Common myeloid progenitor, CD34-positive (primary cell): ENCODE data around the gene SP8.
A peak's percentile ranks its signal among the peaks of the same experiment; 100 is the strongest.
"Not testable (repeated sequence)": the region's sequence is repeated elsewhere in the genome, so short reads cannot be mapped to it uniquely, and the experiment has no call there.

Experiments used
- CTCF ChIA-PET: fragments of 350-600 bp; sonication (Branson Sonifier 250); formaldehyde crosslinking; loops from one replicate; lab custom pipeline; 2021; ENCODE audit warnings: antibody characterized with exemption; lab: Charles Lee
- POLR2A ChIA-PET: fragments of 350-600 bp; sonication (Branson Sonifier 250); formaldehyde crosslinking; loops from one replicate; lab custom pipeline; 2021; ENCODE audit warnings: antibody characterized with exemption; lab: Charles Lee
- DNase-seq, 3 donors: peaks; one replicate each; pipeline versions ENCODE4 v3.0.0 to v3.0.0-alpha.2; 2013
- H3K27ac ChIP-seq, 2 experiments: 1 replicate in 1 of 2; 2 replicates in 1 of 2; pipeline ENCODE4 v1.7.0; 2013; ENCODE audit warnings: inconsistent platforms in 2 of 2, low read length in 2 of 2, mild to moderate bottlenecking in 2 of 2, low read depth in 1 of 2, moderate library complexity in 1 of 2; ENCODE audit not compliant: severe bottlenecking in 2 of 2, insufficient read depth in 1 of 2, poor library complexity in 1 of 2
- H3K27me3 ChIP-seq, 5 experiments: replicated peaks in 2 of 5; 1 replicate in 3 of 5; 2 replicates in 2 of 5; pipeline versions ENCODE4 v1.6.1 to v1.7.0; 2013; ENCODE audit warnings: low read length in 4 of 5, mild to moderate bottlenecking in 2 of 5, moderate library complexity in 2 of 5, inconsistent platforms in 1 of 5; ENCODE audit not compliant: insufficient read depth in 5 of 5, control insufficient read depth in 4 of 5
- H3K36me3 ChIP-seq, 4 experiments: 1 replicate in 2 of 4; 2 replicates in 2 of 4; pipeline versions ENCODE4 v1.6.1 to v1.7.0; 2013; ENCODE audit warnings: low read length in 3 of 4, control low read depth in 1 of 4, mild to moderate bottlenecking in 1 of 4; ENCODE audit not compliant: control insufficient read depth in 4 of 4, insufficient read depth in 4 of 4
- H3K4me1 ChIP-seq, 4 experiments: 1 replicate in 3 of 4; 2 replicates in 1 of 4; pipeline versions ENCODE4 v1.6.1 to v1.7.1; 2013; ENCODE audit warnings: low read length in 3 of 4, mild to moderate bottlenecking in 3 of 4, control low read depth in 1 of 4, inconsistent platforms in 1 of 4, moderate library complexity in 1 of 4; ENCODE audit not compliant: control insufficient read depth in 4 of 4, insufficient read depth in 4 of 4; ENCODE audit errors: control extremely low read depth in 1 of 4
- H3K4me3 ChIP-seq, 7 experiments: 1 replicate in 4 of 7; 2 replicates in 3 of 7; pipeline versions ENCODE4 v1.5.1 to v1.7.0; 2013; ENCODE audit warnings: mild to moderate bottlenecking in 7 of 7, low read length in 6 of 7, moderate library complexity in 6 of 7, inconsistent platforms in 2 of 7, low read depth in 2 of 7, control low read depth in 1 of 7; ENCODE audit not compliant: insufficient read depth in 4 of 7, control insufficient read depth in 1 of 7; ENCODE audit errors: extremely low read depth in 1 of 7
- H3K9me3 ChIP-seq, 5 experiments: 1 replicate in 4 of 5; 2 replicates in 1 of 5; pipeline versions ENCODE4 v1.6.1 to v1.7.1; 2013; ENCODE audit warnings: low read length in 4 of 5, mild to moderate bottlenecking in 2 of 5, inconsistent platforms in 1 of 5, low read depth in 1 of 5, moderate library complexity in 1 of 5; ENCODE audit not compliant: control insufficient read depth in 4 of 5, insufficient read depth in 2 of 5; ENCODE audit errors: control extremely low read depth in 1 of 5
- WGBS: methylation state at CpG from one replicate; pipeline ENCODE4 v1.1.5; 2013; ENCODE audit not compliant: insufficient coverage; 5-methylcytosine and 5-hydroxymethylcytosine counted together

Gene SP8

GRCh38 chr7:20828947-20829346, 42.3 kb upstream of the SP8 start:
- 91% methylated on average over 3 of the region's 3 CpGs for WGBS
- ChIA-PET POLR2A (no interaction called here), CTCF (no interaction called here)
- H3K4me1 ChIP-seq = no peaks in the 10 kb centered on the region
- no peak overlapping the region for H3K4me3 ChIP-seq
- H3K9me3 ChIP-seq = no peaks in the 10 kb centered on the region
- peaks cover 0 to 4% (median 0%) of the 10 kb centered on the region in 5 experiments for H3K27me3 ChIP-seq
- no peak overlapping the region for H3K27ac ChIP-seq
- DNase-seq = no peak
- H3K36me3 ChIP-seq = no peaks in the 10 kb centered on the region

- ChIA-PET POLR2A (no interaction called here), CTCF (no interaction called here)
- Histone ChIP-seq H3K36me3 (no peaks in the 10 kb centered on the region), H3K9me3 (no peaks in the 10 kb centered on the region), H3K4me3 (no peak overlapping the region), H3K4me1 (no peaks in the 10 kb centered on the region), H3K27ac (no peak overlapping the region), H3K27me3 (peaks cover 0 to 4% (median 0%) of the 10 kb centered on the region in 5 experiments)
- DNase-seq = no peak
- WGBS = 92% methylated on average over 5 of the region's 9 CpGs
These were observed 40.5 kb upstream of the SP8 start for GRCh38 chr7:20827172-20827571.

- Histone ChIP-seq H3K36me3 (no peaks in the 10 kb centered on the region), H3K27me3 (peaks cover 0 to 4% (median 0%) of the 10 kb centered on the region in 5 experiments), H3K4me1 (no peaks in the 10 kb centered on the region), H3K4me3 (no peak overlapping the region), H3K9me3 (no peaks in the 10 kb centered on the region), H3K27ac (no peak overlapping the region)
- WGBS = 100% methylated on average over 2 of the region's 3 CpGs
- DNase-seq = no peak
- ChIA-PET POLR2A (no interaction called here), CTCF (interaction anchor here (1.5 kb wide), 1 partner anchor 37 kb away, joined by 3 read pairs; no protein-coding TSS in a partner anchor)
These were observed 39.6 kb upstream of the SP8 start for GRCh38 chr7:20826243-20826642.

GRCh38 chr7:20825555-20825954, 38.9 kb upstream of the SP8 start:
- H3K4me3 ChIP-seq = peak overlapping the region in 1 of 7 experiments; percentile 1
- DNase-seq = no peak
- peaks cover 0 to 4% (median 0%) of the 10 kb centered on the region in 5 experiments for H3K27me3 ChIP-seq
- no peak overlapping the region for H3K27ac ChIP-seq
- H3K36me3 ChIP-seq = no peaks in the 10 kb centered on the region
- WGBS = 100% methylated on average over 2 of the region's 2 CpGs
- CTCF ChIA-PET = interaction anchor here (1.5 kb wide), 1 partner anchor 37 kb away, joined by 3 read pairs; no protein-coding TSS in a partner anchor
- POLR2A ChIA-PET = no interaction called here
- H3K4me1 ChIP-seq = no peaks in the 10 kb centered on the region
- H3K9me3 ChIP-seq = no peaks in the 10 kb centered on the region

- CTCF ChIA-PET, H3K4me3 ChIP-seq, H3K27me3 ChIP-seq, H3K4me1 ChIP-seq, DNase-seq, H3K36me3 ChIP-seq, H3K27ac ChIP-seq, POLR2A ChIA-PET, H3K9me3 ChIP-seq: not testable (repeated sequence)
- no CpG with 5 or more reads among the region's 3 CpGs for WGBS
These were observed 34.7 kb upstream of the SP8 start for GRCh38 chr7:20821390-20821789.

- DNase-seq = no peak
- POLR2A ChIA-PET = no interaction called here
- 72% methylated on average over 3 of the region's 4 CpGs for WGBS
These were observed 29.8 kb upstream of the SP8 start for GRCh38 chr7:20816372-20816959.

GRCh38 chr7:20804345-20804744, 17.7 kb upstream of the SP8 start:
- no peak overlapping the region for H3K4me3 ChIP-seq
- no peak overlapping the region for H3K27ac ChIP-seq
- ChIA-PET POLR2A (no interaction called here), CTCF (interaction anchor here (0.6 kb wide), 1 partner anchor 32 kb away, joined by 3 read pairs; no protein-coding TSS in a partner anchor)
- peaks cover 0 to 5% (median 3%) of the 10 kb centered on the region in 5 experiments for H3K9me3 ChIP-seq
- no CpG with 5 or more reads among the region's 3 CpGs for WGBS
- H3K27me3 ChIP-seq = peaks cover 8 to 33% (median 14%) of the 10 kb centered on the region in 5 experiments
- no peaks in the 10 kb centered on the region for H3K36me3 ChIP-seq
- DNase-seq = no peak
- no peaks in the 10 kb centered on the region for H3K4me1 ChIP-seq

More at GRCh38 chr7:20816372-20816959, 29.8 kb upstream of the SP8 start:
- CTCF ChIA-PET = no interaction called here
- Histone ChIP-seq H3K27ac (no peak overlapping the region), H3K27me3 (peaks cover 0 to 2% (median 0%) of the 10 kb centered on the region in 5 experiments), H3K9me3 (no peaks in the 10 kb centered on the region), H3K36me3 (no peaks in the 10 kb centered on the region), H3K4me3 (no peak overlapping the region), H3K4me1 (no peaks in the 10 kb centered on the region)
